Tibial artery (tissue), 4 donors: ENCODE results near the gene PCDHGA8.

Source experiments
- DNase-seq, 2 donors: peaks; one replicate each; pipeline ENCODE4 v3.0.0-alpha.2; 2019
- H3K27ac ChIP-seq, 2 donors: fragments of 200-600 bp; sonication (generic) in 1 of 2; 1 replicate in 1 of 2; 2 replicates in 1 of 2; pipeline ENCODE4 v1.5.1; 2018 to 2019; ENCODE audit warnings: mild to moderate bottlenecking in 1 of 2
- H3K27me3 ChIP-seq, 2 donors: fragments of 200-600 bp; sonication (generic) in 1 of 2; one replicate each; pipeline versions ENCODE4 v1.5.1 to v1.6.0; 2016 to 2019
- H3K36me3 ChIP-seq, 3 donors: fragments of 200-600 bp; sonication (generic) in 2 of 3; one replicate each; pipeline ENCODE4 v1.5.1; 2016 to 2019; ENCODE audit warnings: mild to moderate bottlenecking in 2 of 3
- H3K4me1 ChIP-seq, 4 donors: fragments of 200-600 bp; sonication (generic) in 2 of 4; 1 replicate in 3 of 4; 2 replicates in 1 of 4; pipeline ENCODE4 v1.5.1; 2016 to 2019
- H3K4me3 ChIP-seq, 2 donors: fragments of 200-600 bp; sonication (generic) in 1 of 2; 1 replicate in 1 of 2; 2 replicates in 1 of 2; pipeline ENCODE4 v1.5.1; 2018 to 2019; ENCODE audit warnings: mild to moderate bottlenecking in 2 of 2
- H3K9me3 ChIP-seq, 3 donors: fragments of 200-600 bp; sonication (generic) in 1 of 3; one replicate each; pipeline ENCODE4 v1.5.1; 2016 to 2019
- intact Hi-C: fragments of 100-400 bp; cut with DNase I; formaldehyde crosslinking; loops from one replicate; pipeline ENCODE4 v1.15.0; 2023; ENCODE audit warnings: low total_unique reads
- TF ChIP-seq, protein P1 (sequence below), 2 experiments: fragments of 200-600 bp in 1 of 2; fragments of 450-650 bp in 1 of 2; IDR thresholded peaks; one replicate each; pipeline ENCODE4 v1.5.1; 2017 to 2019; ENCODE audit warnings: antibody characterized with exemption in 2 of 2, mild to moderate bottlenecking in 1 of 2, moderate library complexity in 1 of 2

PCDHGA8 gene

DNA sequence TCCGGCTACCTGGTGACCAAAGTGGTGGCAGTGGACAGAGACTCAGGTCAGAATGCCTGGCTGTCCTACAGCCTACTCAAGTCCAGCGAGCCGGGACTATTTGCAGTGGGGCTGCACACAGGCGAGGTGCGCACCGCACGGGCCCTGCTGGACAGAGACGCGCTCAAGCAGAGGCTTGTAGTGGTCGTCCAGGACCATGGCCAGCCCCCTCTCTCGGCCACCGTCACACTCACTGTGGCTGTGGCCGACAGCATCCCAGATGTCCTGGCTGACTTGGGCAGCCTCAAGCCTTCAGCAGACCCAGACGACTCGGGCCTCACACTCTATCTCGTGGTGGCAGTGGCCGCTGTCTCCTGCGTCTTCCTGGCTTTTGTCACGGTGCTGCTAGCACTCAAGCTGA, 35.5 kb upstream of the PCDHGA8 start:
- peaks cover 0 to 24% (median 14%) of the 10 kb centered on the region in 3 donors for H3K36me3 ChIP-seq
- intact Hi-C loops, result no loop called here
- H3K4me1 ChIP-seq, result no peaks in the 10 kb centered on the region
- no peak for DNase-seq
- no peak overlapping the region for H3K4me3 ChIP-seq
- no peak overlapping the region for H3K27ac ChIP-seq
- H3K27me3 ChIP-seq, result peaks cover 0 to under 1% of the 10 kb centered on the region in 2 donors
- H3K9me3 ChIP-seq, result peaks cover 0 to 99% (median 88%) of the 10 kb centered on the region in 3 donors
- TF ChIP-seq, protein P1, sequence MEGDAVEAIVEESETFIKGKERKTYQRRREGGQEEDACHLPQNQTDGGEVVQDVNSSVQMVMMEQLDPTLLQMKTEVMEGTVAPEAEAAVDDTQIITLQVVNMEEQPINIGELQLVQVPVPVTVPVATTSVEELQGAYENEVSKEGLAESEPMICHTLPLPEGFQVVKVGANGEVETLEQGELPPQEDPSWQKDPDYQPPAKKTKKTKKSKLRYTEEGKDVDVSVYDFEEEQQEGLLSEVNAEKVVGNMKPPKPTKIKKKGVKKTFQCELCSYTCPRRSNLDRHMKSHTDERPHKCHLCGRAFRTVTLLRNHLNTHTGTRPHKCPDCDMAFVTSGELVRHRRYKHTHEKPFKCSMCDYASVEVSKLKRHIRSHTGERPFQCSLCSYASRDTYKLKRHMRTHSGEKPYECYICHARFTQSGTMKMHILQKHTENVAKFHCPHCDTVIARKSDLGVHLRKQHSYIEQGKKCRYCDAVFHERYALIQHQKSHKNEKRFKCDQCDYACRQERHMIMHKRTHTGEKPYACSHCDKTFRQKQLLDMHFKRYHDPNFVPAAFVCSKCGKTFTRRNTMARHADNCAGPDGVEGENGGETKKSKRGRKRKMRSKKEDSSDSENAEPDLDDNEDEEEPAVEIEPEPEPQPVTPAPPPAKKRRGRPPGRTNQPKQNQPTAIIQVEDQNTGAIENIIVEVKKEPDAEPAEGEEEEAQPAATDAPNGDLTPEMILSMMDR (IDR thresholded peaks at IDR 0.05), result no peak

DNA sequence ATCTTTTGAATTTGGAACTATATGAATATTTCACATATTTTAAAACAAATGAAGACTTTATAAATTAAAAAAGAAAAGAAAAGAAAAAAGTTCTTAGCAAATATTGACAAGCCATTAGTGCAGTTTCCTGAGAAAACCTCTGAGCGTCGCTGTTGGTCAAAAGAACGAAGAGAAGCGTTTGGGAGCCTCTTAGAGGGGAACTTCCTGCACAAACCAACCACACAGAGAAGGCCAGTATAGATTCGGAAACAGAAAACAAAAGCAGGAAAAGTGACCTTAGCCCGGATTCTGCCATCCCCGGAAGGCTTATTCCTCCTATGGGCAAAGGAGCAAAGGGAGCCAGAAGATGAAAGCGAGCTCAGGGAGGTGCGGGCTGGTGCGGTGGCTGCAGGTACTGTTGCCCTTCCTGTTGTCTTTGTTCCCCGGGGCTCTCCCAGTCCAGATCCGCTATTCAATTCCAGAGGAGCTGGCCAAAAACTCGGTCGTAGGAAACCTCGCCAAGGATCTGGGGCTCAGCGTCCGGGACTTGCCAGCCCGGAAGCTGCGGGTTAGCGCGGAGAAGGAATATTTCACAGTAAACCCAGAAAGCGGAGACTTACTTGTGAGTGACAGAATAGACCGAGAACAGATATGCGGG, 32.5 kb upstream of the PCDHGA8 start, which contains the start of gene PCDHGB2:
TSS of gene PCDHGB2 (plus strand) at position 205 of the 637 bp plus-strand sequence. CDS start at position 347, 142 bp downstream.
- peak within 1 kb of the TSS; percentile 25 to 35 for H3K4me3 ChIP-seq
- no peaks in the 10 kb centered on the region for H3K4me1 ChIP-seq
- H3K36me3 ChIP-seq, result peaks cover 0 to 32% (median 29%) of the 10 kb centered on the region in 3 donors
- no peak for DNase-seq
- H3K27ac ChIP-seq, result no peak within 1 kb of the TSS
- intact Hi-C loops, result no loop called here
- peaks cover 8 to 99% (median 91%) of the 10 kb centered on the region in 3 donors for H3K9me3 ChIP-seq
- peaks cover 0 to 3% of the 10 kb centered on the region in 2 donors for H3K27me3 ChIP-seq
- TF ChIP-seq, protein P1 (IDR thresholded peaks at IDR 0.05), result no peak

DNA sequence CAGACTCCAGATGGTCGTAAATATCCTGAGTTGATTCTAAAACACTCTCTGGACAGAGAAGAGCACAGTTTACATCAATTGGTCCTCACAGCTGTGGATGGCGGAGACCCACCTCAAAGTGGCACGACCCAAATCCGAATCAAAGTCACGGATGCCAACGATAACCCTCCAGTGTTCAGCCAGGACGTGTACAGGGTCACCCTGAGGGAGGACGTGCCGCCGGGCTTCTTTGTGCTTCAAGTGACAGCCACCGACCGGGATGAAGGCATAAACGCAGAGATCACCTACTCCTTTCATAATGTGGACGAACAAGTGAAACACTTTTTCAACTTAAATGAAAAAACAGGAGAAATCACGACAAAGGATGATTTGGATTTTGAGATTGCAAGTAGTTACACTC, 31.7 kb upstream of the PCDHGA8 start:
- Histone ChIP-seq H3K27ac (no peak overlapping the region), H3K4me1 (no peaks in the 10 kb centered on the region), H3K4me3 (no peak overlapping the region), H3K27me3 (peaks cover 0 to 3% of the 10 kb centered on the region in 2 donors), H3K9me3 (peaks cover 12 to 99% (median 91%) of the 10 kb centered on the region in 3 donors), H3K36me3 (peaks cover 0 to 37% (median 34%) of the 10 kb centered on the region in 3 donors)
- DNase-seq, result no peak
- intact Hi-C loops, result no loop called here
- TF ChIP-seq, protein P1 (IDR thresholded peaks at IDR 0.05), result no peak

DNA sequence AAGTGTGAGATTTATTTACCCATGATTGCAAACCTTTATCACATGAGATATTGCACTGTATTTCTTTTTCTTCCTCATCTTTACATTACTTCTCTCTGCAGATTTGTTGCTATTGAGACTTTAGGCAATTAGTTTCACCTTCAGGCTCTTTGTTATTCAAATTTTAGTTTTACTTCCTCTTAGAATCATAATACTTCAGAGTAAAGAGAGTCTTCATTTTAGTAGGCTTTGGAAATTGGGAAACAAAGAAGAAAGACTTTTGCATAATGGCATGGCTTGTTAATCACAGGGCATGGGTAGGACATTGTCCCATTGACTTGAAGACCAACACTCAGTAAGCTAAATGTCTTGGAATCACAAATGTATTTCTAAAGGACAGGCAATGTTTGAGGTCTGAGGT, 29.7 kb upstream of the PCDHGA8 start:
- Histone ChIP-seq H3K27ac (no peak overlapping the region), H3K36me3 (peaks cover 0 to 39% (median 34%) of the 10 kb centered on the region in 3 donors), H3K9me3 (peaks cover 21 to 99% (median 87%) of the 10 kb centered on the region in 3 donors), H3K4me1 (no peaks in the 10 kb centered on the region), H3K4me3 (no peak overlapping the region), H3K27me3 (peaks cover 0 to 3% of the 10 kb centered on the region in 2 donors)
- DNase-seq, result no peak
- TF ChIP-seq, protein P1 (IDR thresholded peaks at IDR 0.05), result no peak
- intact Hi-C loops, result no loop called here

DNA sequence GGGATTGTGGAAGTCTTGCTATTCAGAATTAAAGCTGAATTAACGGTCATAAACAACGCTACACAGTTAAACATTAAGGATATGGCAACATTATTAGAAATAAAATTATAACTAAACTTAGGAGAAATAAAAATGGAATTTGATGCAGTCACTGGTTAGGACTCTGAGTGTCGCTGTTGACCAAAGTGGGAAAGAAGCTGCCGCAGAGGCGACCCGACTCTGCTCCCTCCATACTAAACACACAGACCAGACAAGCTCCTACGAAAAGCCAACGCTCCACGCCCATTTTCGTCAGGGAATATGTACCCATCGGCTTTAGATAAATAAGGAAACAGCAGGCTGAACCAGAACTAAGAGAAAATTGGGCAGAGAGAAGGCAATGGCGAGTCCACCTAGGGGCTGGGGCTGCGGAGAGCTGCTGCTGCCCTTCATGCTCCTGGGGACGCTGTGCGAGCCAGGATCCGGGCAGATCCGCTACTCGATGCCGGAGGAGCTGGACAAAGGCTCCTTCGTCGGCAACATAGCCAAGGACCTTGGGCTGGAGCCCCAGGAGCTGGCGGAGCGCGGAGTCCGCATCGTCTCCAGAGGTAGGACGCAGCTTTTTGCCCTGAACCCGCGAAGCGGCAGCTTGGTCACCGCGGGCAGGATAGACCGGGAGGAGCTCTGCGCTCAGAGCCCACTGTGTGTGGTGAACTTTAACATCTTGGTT, 28.3 kb upstream of the PCDHGA8 start, which contains the start of gene PCDHGA5:
TSS of gene PCDHGA5 (plus strand) at position 211 of the 709 bp plus-strand sequence. CDS start at position 380, 169 bp downstream.
- intact Hi-C loops, result no loop called here
- Histone ChIP-seq H3K4me1 (no peaks in the 10 kb centered on the region), H3K27me3 (peaks cover 0 to 3% of the 10 kb centered on the region in 2 donors), H3K36me3 (peaks cover 0 to 34% (median 34%) of the 10 kb centered on the region in 3 donors), H3K4me3 (peak within 1 kb of the TSS; percentile 14 to 29), H3K9me3 (peaks cover 21 to 98% (median 84%) of the 10 kb centered on the region in 3 donors), H3K27ac (no peak within 1 kb of the TSS)
- DNase-seq, result no peak
- TF ChIP-seq, protein P1 (IDR thresholded peaks at IDR 0.05), result no peak
